ENCODE data around the gene OR4D11. TPM values are rescaled to one million over a fixed set of nuclear protein-coding genes. Genes with fewer than 3 reads are reported as not detected.

The OR4D11 gene
- total and polyA plus RNA-seq, 9 of the 15 experiments (the other 6 are each of a cell fraction or from before 2014, with no cell fraction given) = not detected

DNA sequence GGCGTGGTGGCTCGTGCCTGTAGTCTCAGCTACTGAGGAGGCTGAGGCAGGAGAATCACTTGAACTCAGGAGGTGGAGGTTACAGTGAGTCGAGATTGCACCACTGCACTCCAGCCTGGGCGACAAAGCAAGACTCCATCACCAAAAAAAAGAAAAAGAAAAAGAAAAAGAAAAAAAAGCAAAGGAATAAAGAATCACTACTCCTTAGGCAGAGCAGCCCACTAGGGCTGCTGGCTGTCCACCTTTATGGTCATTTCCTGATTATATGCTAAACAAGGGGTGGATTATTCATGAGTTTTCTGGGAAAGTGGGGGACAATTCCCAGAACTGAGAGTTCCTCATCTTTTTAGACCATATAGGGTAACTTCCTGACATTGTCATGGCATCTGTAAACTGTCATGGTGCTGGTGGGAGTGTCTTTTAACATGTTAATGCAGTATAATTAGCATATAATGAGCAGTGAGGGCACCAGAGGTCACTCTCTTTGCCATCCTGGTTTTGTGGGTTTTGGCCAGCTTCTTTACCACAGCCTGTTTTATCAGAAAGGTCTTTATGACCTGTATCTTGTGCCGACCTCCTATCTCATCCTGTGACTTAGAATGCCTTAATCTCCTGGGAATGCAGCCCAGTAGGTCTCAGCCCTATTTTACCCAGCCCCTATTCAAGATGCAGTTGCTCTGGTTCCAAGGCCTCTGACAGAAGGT lies 44.4 kb downstream of the OR4D11 start (continued):
- TF ChIP-seq, protein P1, sequence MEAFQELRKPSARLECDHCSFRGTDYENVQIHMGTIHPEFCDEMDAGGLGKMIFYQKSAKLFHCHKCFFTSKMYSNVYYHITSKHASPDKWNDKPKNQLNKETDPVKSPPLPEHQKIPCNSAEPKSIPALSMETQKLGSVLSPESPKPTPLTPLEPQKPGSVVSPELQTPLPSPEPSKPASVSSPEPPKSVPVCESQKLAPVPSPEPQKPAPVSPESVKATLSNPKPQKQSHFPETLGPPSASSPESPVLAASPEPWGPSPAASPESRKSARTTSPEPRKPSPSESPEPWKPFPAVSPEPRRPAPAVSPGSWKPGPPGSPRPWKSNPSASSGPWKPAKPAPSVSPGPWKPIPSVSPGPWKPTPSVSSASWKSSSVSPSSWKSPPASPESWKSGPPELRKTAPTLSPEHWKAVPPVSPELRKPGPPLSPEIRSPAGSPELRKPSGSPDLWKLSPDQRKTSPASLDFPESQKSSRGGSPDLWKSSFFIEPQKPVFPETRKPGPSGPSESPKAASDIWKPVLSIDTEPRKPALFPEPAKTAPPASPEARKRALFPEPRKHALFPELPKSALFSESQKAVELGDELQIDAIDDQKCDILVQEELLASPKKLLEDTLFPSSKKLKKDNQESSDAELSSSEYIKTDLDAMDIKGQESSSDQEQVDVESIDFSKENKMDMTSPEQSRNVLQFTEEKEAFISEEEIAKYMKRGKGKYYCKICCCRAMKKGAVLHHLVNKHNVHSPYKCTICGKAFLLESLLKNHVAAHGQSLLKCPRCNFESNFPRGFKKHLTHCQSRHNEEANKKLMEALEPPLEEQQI (IDR thresholded peaks at IDR 0.05) = peak; percentile 91
- peak; percentile 59 for TF ChIP-seq SMARCA4 (IDR thresholded peaks at IDR 0.05)
- peak; percentile 67 for TF ChIP-seq ZFP36 (IDR thresholded peaks at IDR 0.05; ENCODE audit: low read depth, low read length, partially characterized antibody)
- TF ChIP-seq BCOR (IDR thresholded peaks at IDR 0.05) = peak; percentile 82
- TF ChIP-seq SP1 (CRISPR knock-in tag; IDR thresholded peaks at IDR 0.05) = peak; percentile 46
- TF ChIP-seq, protein P2, sequence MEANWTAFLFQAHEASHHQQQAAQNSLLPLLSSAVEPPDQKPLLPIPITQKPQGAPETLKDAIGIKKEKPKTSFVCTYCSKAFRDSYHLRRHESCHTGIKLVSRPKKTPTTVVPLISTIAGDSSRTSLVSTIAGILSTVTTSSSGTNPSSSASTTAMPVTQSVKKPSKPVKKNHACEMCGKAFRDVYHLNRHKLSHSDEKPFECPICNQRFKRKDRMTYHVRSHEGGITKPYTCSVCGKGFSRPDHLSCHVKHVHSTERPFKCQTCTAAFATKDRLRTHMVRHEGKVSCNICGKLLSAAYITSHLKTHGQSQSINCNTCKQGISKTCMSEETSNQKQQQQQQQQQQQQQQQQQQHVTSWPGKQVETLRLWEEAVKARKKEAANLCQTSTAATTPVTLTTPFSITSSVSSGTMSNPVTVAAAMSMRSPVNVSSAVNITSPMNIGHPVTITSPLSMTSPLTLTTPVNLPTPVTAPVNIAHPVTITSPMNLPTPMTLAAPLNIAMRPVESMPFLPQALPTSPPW (CRISPR knock-in tag; IDR thresholded peaks at IDR 0.05) = peak; percentile 50
- TF ChIP-seq NRF1 (conservative IDR thresholded peaks at IDR 0.05 in 1 of 2, IDR thresholded peaks at IDR 0.05 in 1 of 2) = peak in 1 of 2 experiments; percentile 60; a peak in 2 of 4 replicates
- TF ChIP-seq NKRF (IDR thresholded peaks at IDR 0.05; ENCODE audit: borderline replicate concordance) = peak; percentile 78; the same call in 1 of the 2 replicates
- TF ChIP-seq SOX6 (IDR thresholded peaks at IDR 0.05) = peak; percentile 100
- peak; percentile 65; the same call in 1 of the 2 replicates for TF ChIP-seq LCOR (CRISPR knock-in tag; IDR thresholded peaks at IDR 0.05)
- peak; percentile 56 for TF ChIP-seq ASH1L (IDR thresholded peaks at IDR 0.05; ENCODE audit: borderline replicate concordance, low read depth, partially characterized antibody)
- TF ChIP-seq, protein P3, sequence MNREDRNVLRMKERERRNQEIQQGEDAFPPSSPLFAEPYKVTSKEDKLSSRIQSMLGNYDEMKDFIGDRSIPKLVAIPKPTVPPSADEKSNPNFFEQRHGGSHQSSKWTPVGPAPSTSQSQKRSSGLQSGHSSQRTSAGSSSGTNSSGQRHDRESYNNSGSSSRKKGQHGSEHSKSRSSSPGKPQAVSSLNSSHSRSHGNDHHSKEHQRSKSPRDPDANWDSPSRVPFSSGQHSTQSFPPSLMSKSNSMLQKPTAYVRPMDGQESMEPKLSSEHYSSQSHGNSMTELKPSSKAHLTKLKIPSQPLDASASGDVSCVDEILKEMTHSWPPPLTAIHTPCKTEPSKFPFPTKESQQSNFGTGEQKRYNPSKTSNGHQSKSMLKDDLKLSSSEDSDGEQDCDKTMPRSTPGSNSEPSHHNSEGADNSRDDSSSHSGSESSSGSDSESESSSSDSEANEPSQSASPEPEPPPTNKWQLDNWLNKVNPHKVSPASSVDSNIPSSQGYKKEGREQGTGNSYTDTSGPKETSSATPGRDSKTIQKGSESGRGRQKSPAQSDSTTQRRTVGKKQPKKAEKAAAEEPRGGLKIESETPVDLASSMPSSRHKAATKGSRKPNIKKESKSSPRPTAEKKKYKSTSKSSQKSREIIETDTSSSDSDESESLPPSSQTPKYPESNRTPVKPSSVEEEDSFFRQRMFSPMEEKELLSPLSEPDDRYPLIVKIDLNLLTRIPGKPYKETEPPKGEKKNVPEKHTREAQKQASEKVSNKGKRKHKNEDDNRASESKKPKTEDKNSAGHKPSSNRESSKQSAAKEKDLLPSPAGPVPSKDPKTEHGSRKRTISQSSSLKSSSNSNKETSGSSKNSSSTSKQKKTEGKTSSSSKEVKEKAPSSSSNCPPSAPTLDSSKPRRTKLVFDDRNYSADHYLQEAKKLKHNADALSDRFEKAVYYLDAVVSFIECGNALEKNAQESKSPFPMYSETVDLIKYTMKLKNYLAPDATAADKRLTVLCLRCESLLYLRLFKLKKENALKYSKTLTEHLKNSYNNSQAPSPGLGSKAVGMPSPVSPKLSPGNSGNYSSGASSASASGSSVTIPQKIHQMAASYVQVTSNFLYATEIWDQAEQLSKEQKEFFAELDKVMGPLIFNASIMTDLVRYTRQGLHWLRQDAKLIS (CRISPR knock-in tag; IDR thresholded peaks at IDR 0.05) = peak; percentile 78
- 0 out of 2 replicates have a peak, but pooled peaks have one; percentile 39 for TF ChIP-seq ZNF77 (CRISPR knock-in tag; IDR thresholded peaks at IDR 0.05)
- peak; percentile 99 for TF ChIP-seq POLR2A (conservative IDR thresholded peaks at IDR 0.05)
- TF ChIP-seq SMAD1 (IDR thresholded peaks at IDR 0.05; ENCODE audit: low read depth, low read length, partially characterized antibody) = peak; percentile 94
- peak; percentile 62 for TF ChIP-seq EP400 (IDR thresholded peaks at IDR 0.05)
- TF ChIP-seq CREM (IDR thresholded peaks at IDR 0.05; ENCODE audit: low read depth) = 0 out of 2 replicates have a peak, but pooled peaks have one; percentile 9
- TF ChIP-seq ARNT (IDR thresholded peaks at IDR 0.05) = peak; percentile 65 to 87; a peak in 3 of 4 replicates
- peak; percentile 96 for TF ChIP-seq NBN (IDR thresholded peaks at IDR 0.05; ENCODE audit: low read depth)
- TF ChIP-seq KHSRP (IDR thresholded peaks at IDR 0.05) = 0 out of 2 replicates have a peak, but pooled peaks have one; percentile 29

Data from K562 (cell line).